ENCODE results near the gene XYLT2. TPM values are rescaled to one million over a fixed set of nuclear protein-coding genes. Genes with fewer than 3 reads are reported as not detected.
A peak's percentile ranks its signal among the peaks of the same experiment; 100 is the strongest.

Gene XYLT2
- total and polyA plus RNA-seq, 2 of the 13 experiments (the other 11 are each of a cell fraction or from before 2014, with no cell fraction given): 17.0 to 22.1 TPM

- TF ChIP-seq ZNF432 (CRISPR knock-in tag; IDR thresholded peaks at IDR 0.05; ENCODE audit: borderline replicate concordance) (no peak), HBP1 (CRISPR knock-in tag; IDR thresholded peaks at IDR 0.05; ENCODE audit: low read depth) (peak; percentile 99), GFI1 (CRISPR knock-in tag; IDR thresholded peaks at IDR 0.05; ENCODE audit: borderline replicate concordance) (peak; percentile 86; the same call in 1 of the 2 replicates), ZNF431 (CRISPR knock-in tag; IDR thresholded peaks at IDR 0.05; ENCODE audit: borderline replicate concordance, low read depth) (no peak; the same call in 1 of the 2 replicates), NR2C2 (CRISPR knock-in tag; IDR thresholded peaks at IDR 0.05; ENCODE audit: borderline replicate concordance) (peak; percentile 100), PHF21A (CRISPR knock-in tag; IDR thresholded peaks at IDR 0.05) (peak; percentile 78), ZFP82 (CRISPR knock-in tag; IDR thresholded peaks at IDR 0.05; ENCODE audit: borderline replicate concordance) (peak; percentile 93; the same call in 1 of the 2 replicates), NFKBIZ (CRISPR knock-in tag; IDR thresholded peaks at IDR 0.05) (peak; percentile 81), CSRNP2 (CRISPR knock-in tag; conservative IDR thresholded peaks at IDR 0.05; ENCODE audit: low read depth) (no peak), HNRNPL (IDR thresholded peaks at IDR 0.05; ENCODE audit: low read depth, low read length) (peak; percentile 61; the same call in 1 of the 2 replicates), ZNF543 (CRISPR knock-in tag; IDR thresholded peaks at IDR 0.05) (peak; percentile 61; the same call in 1 of the 2 replicates), ZNF138 (CRISPR knock-in tag; IDR thresholded peaks at IDR 0.05; ENCODE audit: low read depth) (peak; percentile 91; the same call in 1 of the 2 replicates), ATF7 (IDR thresholded peaks at IDR 0.05) (no peak), ATF7 (CRISPR knock-in tag; IDR thresholded peaks at IDR 0.05) (peak; percentile 85; the same call in 1 of the 2 replicates), NFKB2 (CRISPR knock-in tag; IDR thresholded peaks at IDR 0.05; ENCODE audit: borderline replicate concordance) (peak; percentile 90; the same call in 1 of the 2 replicates), NCOR1 (IDR thresholded peaks at IDR 0.05; ENCODE audit: borderline replicate concordance, low read length) (peak; percentile 41; the same call in 1 of the 2 replicates), ADNP (CRISPR knock-in tag; IDR thresholded peaks at IDR 0.05) (no peak), ZNF577 (CRISPR knock-in tag; IDR thresholded peaks at IDR 0.05; ENCODE audit: borderline replicate concordance, low read depth) (no peak), HDAC2 (CRISPR knock-in tag; IDR thresholded peaks at IDR 0.05) (peak; percentile 96), ZNF451 (CRISPR knock-in tag; IDR thresholded peaks at IDR 0.05) (peak; percentile 88), YEATS2 (CRISPR knock-in tag; IDR thresholded peaks at IDR 0.05; ENCODE audit: borderline replicate concordance) (peak; percentile 98), FOXP1 (IDR thresholded peaks at IDR 0.05) (no peak), FOXP1 (CRISPR knock-in tag; IDR thresholded peaks at IDR 0.05) (no peak; the same call in 1 of the 2 replicates), DNMT3B (CRISPR knock-in tag; conservative IDR thresholded peaks at IDR 0.05) (no peak; the same call in 1 of the 2 replicates), NR3C1 (CRISPR knock-in tag; IDR thresholded peaks at IDR 0.05) (no peak), TBX2 (CRISPR knock-in tag; IDR thresholded peaks at IDR 0.05; ENCODE audit: borderline replicate concordance) (peak; percentile 97), CSRNP1 (CRISPR knock-in tag; IDR thresholded peaks at IDR 0.05) (peak; percentile 84)
Measured at GRCh38 chr17:50372758-50373556, 27.0 kb downstream of the XYLT2 start, which contains the start of the genes EME1 and MRPL27 (continued).

All from HepG2 (cell line).